ENCODE measurements around the gene ARID4B. TPM values are rescaled to one million over a fixed set of nuclear protein-coding genes. Genes with fewer than 3 reads are reported as not detected.

Gene ARID4B
- total RNA-seq, 2 experiments from 2014 or later, result 38.8 to 41.9 TPM

DNA sequence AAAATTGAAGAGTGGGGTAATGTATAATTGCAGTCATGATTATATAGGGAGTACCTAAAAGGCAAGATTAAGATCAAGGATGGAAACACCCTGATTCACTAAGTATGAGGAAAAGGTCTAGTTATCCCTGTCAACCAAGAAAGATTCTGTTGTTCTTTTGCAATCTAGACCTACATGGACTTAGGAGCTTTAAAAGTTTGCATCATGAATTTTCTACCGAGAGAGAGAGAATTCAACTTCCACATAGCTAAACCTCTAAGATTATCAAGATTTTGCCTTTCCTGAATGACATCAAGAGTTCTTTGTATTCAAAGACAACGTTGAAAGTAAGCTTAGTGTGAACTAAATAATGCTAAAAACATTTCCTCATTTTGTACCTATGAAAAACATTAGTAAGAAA is 88.1 kb downstream of the ARID4B start:
- no peak overlapping the region for H3K27ac Mint-ChIP-seq
- no peaks in the 10 kb centered on the region for H3K9me3 Mint-ChIP-seq
- DNase-seq, result no peak
- intact Hi-C loops (cut with micrococcal nuclease), result no loop called here
- TF ChIP-seq, protein P1, sequence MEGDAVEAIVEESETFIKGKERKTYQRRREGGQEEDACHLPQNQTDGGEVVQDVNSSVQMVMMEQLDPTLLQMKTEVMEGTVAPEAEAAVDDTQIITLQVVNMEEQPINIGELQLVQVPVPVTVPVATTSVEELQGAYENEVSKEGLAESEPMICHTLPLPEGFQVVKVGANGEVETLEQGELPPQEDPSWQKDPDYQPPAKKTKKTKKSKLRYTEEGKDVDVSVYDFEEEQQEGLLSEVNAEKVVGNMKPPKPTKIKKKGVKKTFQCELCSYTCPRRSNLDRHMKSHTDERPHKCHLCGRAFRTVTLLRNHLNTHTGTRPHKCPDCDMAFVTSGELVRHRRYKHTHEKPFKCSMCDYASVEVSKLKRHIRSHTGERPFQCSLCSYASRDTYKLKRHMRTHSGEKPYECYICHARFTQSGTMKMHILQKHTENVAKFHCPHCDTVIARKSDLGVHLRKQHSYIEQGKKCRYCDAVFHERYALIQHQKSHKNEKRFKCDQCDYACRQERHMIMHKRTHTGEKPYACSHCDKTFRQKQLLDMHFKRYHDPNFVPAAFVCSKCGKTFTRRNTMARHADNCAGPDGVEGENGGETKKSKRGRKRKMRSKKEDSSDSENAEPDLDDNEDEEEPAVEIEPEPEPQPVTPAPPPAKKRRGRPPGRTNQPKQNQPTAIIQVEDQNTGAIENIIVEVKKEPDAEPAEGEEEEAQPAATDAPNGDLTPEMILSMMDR (IDR thresholded peaks at IDR 0.05), result no peak
- H3K27me3 Mint-ChIP-seq, result no peaks in the 10 kb centered on the region
- no peak overlapping the region for H3K4me3 Mint-ChIP-seq
- H3K4me1 Mint-ChIP-seq (ENCODE audit: low read depth), result peaks cover 24% of the 10 kb centered on the region
- H3K36me3 Mint-ChIP-seq (ENCODE audit: low read depth), result peaks cover 27% of the 10 kb centered on the region
- ChIA-PET CTCF (interaction anchor here (0.8 to 6.5 kb wide), 3 partner anchors 21 to 176 kb away, joined by 3 to 39 read pairs (median 5); partner anchors contain the start of genes ARID4B and GGPS1), POLR2A (no interaction called here)
- ATAC-seq, result no peak

DNA sequence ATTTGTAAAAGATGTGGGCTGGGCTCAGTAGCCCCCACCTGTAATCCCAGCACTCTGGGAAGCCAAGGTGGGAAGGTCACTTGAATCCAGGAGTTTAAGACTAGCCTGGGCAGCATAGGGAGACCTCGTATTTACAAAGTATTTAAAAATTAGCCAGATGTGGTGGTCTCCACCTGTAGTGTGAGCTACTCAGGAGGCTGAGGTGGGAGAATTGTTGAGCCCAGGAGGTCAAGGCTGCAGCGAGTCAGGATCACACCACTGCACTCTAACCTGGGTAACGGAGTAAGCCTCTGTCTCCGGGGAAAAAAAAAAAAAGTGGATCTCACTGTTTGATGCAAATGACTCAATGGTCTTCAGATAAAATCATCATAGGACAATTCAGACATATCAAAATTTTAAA is 89.4 kb downstream of the ARID4B start:
- intact Hi-C loops (cut with micrococcal nuclease), result no loop called here
- H3K27ac Mint-ChIP-seq, result no peak overlapping the region
- TF ChIP-seq, protein P1 (IDR thresholded peaks at IDR 0.05), result no peak
- DNase-seq (no peak), ATAC-seq (no peak)
- H3K27me3 Mint-ChIP-seq, result no peaks in the 10 kb centered on the region
- H3K36me3 Mint-ChIP-seq (ENCODE audit: low read depth), result peaks cover 26% of the 10 kb centered on the region
- no peak overlapping the region for H3K4me3 Mint-ChIP-seq
- no peaks in the 10 kb centered on the region for H3K9me3 Mint-ChIP-seq
- CTCF ChIA-PET, result interaction anchor here (2.5 to 6.5 kb wide), 2 partner anchors 90 to 178 kb away, joined by 5 to 39 read pairs; partner anchors contain the start of genes ARID4B and GGPS1
- POLR2A ChIA-PET, result no interaction called here
- peaks cover 17% of the 10 kb centered on the region for H3K4me1 Mint-ChIP-seq (ENCODE audit: low read depth)

GRCh38 chr1:235236128-235236527 is 91.9 kb downstream of the ARID4B start:
- CTCF ChIA-PET, result interaction anchor here (1.0 to 3.4 kb wide), 3 partner anchors 10 to 181 kb away, joined by 3 to 14 read pairs (median 4); no protein-coding TSS in a partner anchor
- H3K27ac Mint-ChIP-seq, result no peak overlapping the region
- intact Hi-C loops (cut with micrococcal nuclease), result no loop called here
- TF ChIP-seq, protein P1 (IDR thresholded peaks at IDR 0.05), result no peak
- H3K27me3 Mint-ChIP-seq, result no peaks in the 10 kb centered on the region
- no peaks in the 10 kb centered on the region for H3K9me3 Mint-ChIP-seq
- peaks cover 9% of the 10 kb centered on the region for H3K4me1 Mint-ChIP-seq (ENCODE audit: low read depth)
- ATAC-seq (no peak), DNase-seq (no peak)
- no peak overlapping the region for H3K4me3 Mint-ChIP-seq
- POLR2A ChIA-PET, result interaction anchor here (1.0 kb wide), 1 partner anchor 395 kb away, joined by 3 read pairs; no protein-coding TSS in a partner anchor
- peaks cover 28% of the 10 kb centered on the region for H3K36me3 Mint-ChIP-seq (ENCODE audit: low read depth)

GRCh38 chr1:235229868-235230267 is 98.1 kb downstream of the ARID4B start:
- DNase-seq, result no peak
- Mint-ChIP-seq H3K9me3 (no peaks in the 10 kb centered on the region), H3K4me1 (ENCODE audit: low read depth) (peaks cover 2% of the 10 kb centered on the region), H3K27me3 (no peaks in the 10 kb centered on the region), H3K4me3 (no peak overlapping the region), H3K36me3 (ENCODE audit: low read depth) (peaks cover 20% of the 10 kb centered on the region), H3K27ac (no peak overlapping the region)
- intact Hi-C loops (cut with micrococcal nuclease), result no loop called here
- ATAC-seq, result no peak
- TF ChIP-seq, protein P1 (IDR thresholded peaks at IDR 0.05), result no peak
- POLR2A ChIA-PET, result no interaction called here
- CTCF ChIA-PET, result interaction anchor here (0.7 to 0.9 kb wide), 2 partner anchors 186 to 187 kb away, joined by 3 to 4 read pairs; no protein-coding TSS in a partner anchor

DNA sequence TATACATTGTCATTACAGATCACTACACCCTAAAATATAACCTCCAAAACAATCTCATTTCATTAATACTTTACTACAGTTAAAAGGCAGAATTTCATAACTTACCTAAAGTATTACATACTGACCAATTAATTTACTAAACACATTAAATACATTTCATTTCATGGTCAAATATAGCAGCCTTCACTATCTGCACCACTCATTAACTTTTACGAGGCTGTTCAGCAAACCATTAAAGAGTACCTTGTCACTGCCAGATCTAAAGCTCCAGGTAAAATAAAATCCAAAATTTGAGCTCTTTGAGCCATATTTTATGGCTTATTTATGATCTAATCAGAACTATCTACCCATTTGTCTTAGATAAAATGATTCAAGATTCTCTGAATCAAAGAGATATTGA is 100.6 kb downstream of the ARID4B start:
- Mint-ChIP-seq H3K27me3 (no peaks in the 10 kb centered on the region), H3K9me3 (no peaks in the 10 kb centered on the region), H3K27ac (no peak overlapping the region), H3K4me1 (ENCODE audit: low read depth) (peaks cover 2% of the 10 kb centered on the region), H3K36me3 (ENCODE audit: low read depth) (peaks cover 18% of the 10 kb centered on the region), H3K4me3 (no peak overlapping the region)
- TF ChIP-seq, protein P1 (IDR thresholded peaks at IDR 0.05), result no peak
- ATAC-seq, result no peak
- DNase-seq, result no peak
- intact Hi-C loops (cut with micrococcal nuclease), result no loop called here
- CTCF ChIA-PET, result interaction anchor here (0.5 to 1.6 kb wide), 2 partner anchors 75 to 189 kb away, joined by 3 to 8 read pairs; no protein-coding TSS in a partner anchor
- POLR2A ChIA-PET, result no interaction called here

Data from activated CD8-positive, alpha-beta T cell treated with anti-CD3 and anti-CD28 coated beads for 36 hours (primary cell).